ENCODE results near the gene HMCN2.

The HMCN2 gene

GRCh38 chr9:130319944-130320712, 54.6 kb downstream of the HMCN2 start:
- H3K36me3 ChIP-seq (ENCODE audit: control insufficient read depth, insufficient read depth, low read length): no peaks in the 10 kb centered on the region
- H2AFZ ChIP-seq: no peak overlapping the region
- H3K9ac ChIP-seq: no peak overlapping the region
- H3K9me3 ChIP-seq (ENCODE audit: control insufficient read depth, low read length): no peaks in the 10 kb centered on the region
- no peak for TF ChIP-seq CTCF (IDR thresholded peaks at IDR 0.05)
- H3K4me3 ChIP-seq (ENCODE audit: low read depth, low read length): no peak overlapping the region
- no peak overlapping the region for H3K4me2 ChIP-seq (ENCODE audit: low read length)
- no peak overlapping the region for H3K27ac ChIP-seq
- H3K4me1 ChIP-seq: no peaks in the 10 kb centered on the region
- no peaks in the 10 kb centered on the region for H3K79me2 ChIP-seq
- no peaks in the 10 kb centered on the region for H3K27me3 ChIP-seq (ENCODE audit: control insufficient read depth, insufficient read depth, low read length)

- H3K4me1 ChIP-seq: no peaks in the 10 kb centered on the region
- no peak for TF ChIP-seq CTCF (IDR thresholded peaks at IDR 0.05)
- H3K4me2 ChIP-seq (ENCODE audit: low read length): no peak overlapping the region
- H3K27me3 ChIP-seq (ENCODE audit: control insufficient read depth, insufficient read depth, low read length): no peaks in the 10 kb centered on the region
- H2AFZ ChIP-seq: peak overlapping the region; percentile 53
- no peaks in the 10 kb centered on the region for H3K36me3 ChIP-seq (ENCODE audit: control insufficient read depth, insufficient read depth, low read length)
- no peak overlapping the region for H3K27ac ChIP-seq
- no peaks in the 10 kb centered on the region for H3K9me3 ChIP-seq (ENCODE audit: control insufficient read depth, low read length)
- no peak overlapping the region for H3K9ac ChIP-seq
- H3K4me3 ChIP-seq (ENCODE audit: low read depth, low read length): no peak overlapping the region
- H3K79me2 ChIP-seq: no peaks in the 10 kb centered on the region
These were observed 55.3 kb downstream of the HMCN2 start for GRCh38 chr9:130320723-130321481.

- H3K79me2 ChIP-seq: no peaks in the 10 kb centered on the region
- H3K27me3 ChIP-seq (ENCODE audit: control insufficient read depth, insufficient read depth, low read length): no peaks in the 10 kb centered on the region
- no peak overlapping the region for H3K27ac ChIP-seq
- no peak overlapping the region for H2AFZ ChIP-seq
- no peaks in the 10 kb centered on the region for H3K9me3 ChIP-seq (ENCODE audit: control insufficient read depth, low read length)
- H3K4me2 ChIP-seq (ENCODE audit: low read length): no peak overlapping the region
- H3K36me3 ChIP-seq (ENCODE audit: control insufficient read depth, insufficient read depth, low read length): no peaks in the 10 kb centered on the region
- H3K4me3 ChIP-seq (ENCODE audit: low read depth, low read length): no peak overlapping the region
- H3K9ac ChIP-seq: no peak overlapping the region
- H3K4me1 ChIP-seq: no peaks in the 10 kb centered on the region
- TF ChIP-seq CTCF (IDR thresholded peaks at IDR 0.05): no peak
These were observed 56.0 kb downstream of the HMCN2 start for GRCh38 chr9:130321539-130321938.

- H3K9ac ChIP-seq: no peak overlapping the region
- no peaks in the 10 kb centered on the region for H3K9me3 ChIP-seq (ENCODE audit: control insufficient read depth, low read length)
- no peak overlapping the region for H2AFZ ChIP-seq
- no peaks in the 10 kb centered on the region for H3K4me1 ChIP-seq
- TF ChIP-seq CTCF (IDR thresholded peaks at IDR 0.05): no peak
- H3K27ac ChIP-seq: no peak overlapping the region
- H3K79me2 ChIP-seq: no peaks in the 10 kb centered on the region
- no peak overlapping the region for H3K4me3 ChIP-seq (ENCODE audit: low read depth, low read length)
- H3K27me3 ChIP-seq (ENCODE audit: control insufficient read depth, insufficient read depth, low read length): no peaks in the 10 kb centered on the region
- H3K4me2 ChIP-seq (ENCODE audit: low read length): no peak overlapping the region
- H3K36me3 ChIP-seq (ENCODE audit: control insufficient read depth, insufficient read depth, low read length): no peaks in the 10 kb centered on the region
These were observed 57.6 kb downstream of the HMCN2 start for GRCh38 chr9:130323051-130323745.

All from parathyroid adenoma (tissue), 2 donors.